Measurements from ENCODE around the gene ALKBH5.

The ALKBH5 gene

GRCh38 chr17:18160128-18160856 is 23.3 kb upstream of the ALKBH5 start:
- CTCF ChIA-PET = interaction anchor here (0.8 to 1.8 kb wide), 3 partner anchors 19 to 95 kb away, joined by 3 to 7 read pairs (median 3); no protein-coding TSS in a partner anchor
- Histone ChIP-seq H3K4me3 (ENCODE audit: low read depth, low read length) (no peak overlapping the region), H3K36me3 (ENCODE audit: control insufficient read depth in 2 of 2, insufficient read depth in 1 of 2, low read length in 2 of 2) (no peaks in the 10 kb centered on the region), H3K4me1 (ENCODE audit: control insufficient read depth, insufficient read depth, low read length) (no peaks in the 10 kb centered on the region), H3K9me3 (ENCODE audit: control insufficient read depth, insufficient read depth, low read depth, low read length) (no peaks in the 10 kb centered on the region), H3K27ac (ENCODE audit: extremely low read depth, low read depth, low read length) (no peak overlapping the region)
- POLR2A ChIA-PET = interaction anchor here (2.0 kb wide), 1 partner anchor 23 kb away, joined by 8 read pairs; the partner anchor contains the start of gene ALKBH5
- peak; percentile 76 for TF ChIP-seq SCRT2 (tag by site-specific recombination; IDR thresholded peaks at IDR 0.05)
- 0 out of 2 replicates have a peak, but pooled peaks have one; percentile 42 for TF ChIP-seq PRDM10 (tag by site-specific recombination; IDR thresholded peaks at IDR 0.05)
- no peak for TF ChIP-seq ZNF266 (tag by site-specific recombination; IDR thresholded peaks at IDR 0.05; ENCODE audit: low read depth)
- TF ChIP-seq ZBTB20 (tag by site-specific recombination; IDR thresholded peaks at IDR 0.05) = peak; percentile 64

GRCh38 chr17:18161207-18162145 is 22.2 kb upstream of the ALKBH5 start:
- Histone ChIP-seq H3K9me3 (ENCODE audit: control insufficient read depth, insufficient read depth, low read depth, low read length) (no peaks in the 10 kb centered on the region), H3K4me3 (ENCODE audit: low read depth, low read length) (no peak overlapping the region), H3K4me1 (ENCODE audit: control insufficient read depth, insufficient read depth, low read length) (no peaks in the 10 kb centered on the region), H3K27ac (ENCODE audit: extremely low read depth, low read depth, low read length) (no peak overlapping the region), H3K36me3 (ENCODE audit: control insufficient read depth in 2 of 2, insufficient read depth in 1 of 2, low read length in 2 of 2) (no peaks in the 10 kb centered on the region)
- ChIA-PET POLR2A (interaction anchor here (0.8 to 2.0 kb wide), 2 partner anchors 22 to 47 kb away, joined by 3 to 8 read pairs; partner anchors contain the start of gene ALKBH5), CTCF (interaction anchor here (0.8 to 1.3 kb wide), 4 partner anchors 19 to 94 kb away, joined by 3 read pairs; no protein-coding TSS in a partner anchor)
- TF ChIP-seq ZBTB6 (tag by site-specific recombination; IDR thresholded peaks at IDR 0.05) (no peak), ZFHX2 (tag by site-specific recombination; conservative IDR thresholded peaks at IDR 0.05) (peak; percentile 84), EGR2 (tag by site-specific recombination; IDR thresholded peaks at IDR 0.05; ENCODE audit: low read depth) (peak; percentile 90)

- Histone ChIP-seq H3K36me3 (ENCODE audit: control insufficient read depth in 2 of 2, insufficient read depth in 1 of 2, low read length in 2 of 2) (no peaks in the 10 kb centered on the region), H3K4me1 (ENCODE audit: control insufficient read depth, insufficient read depth, low read length) (no peaks in the 10 kb centered on the region), H3K4me3 (ENCODE audit: low read depth, low read length) (no peak overlapping the region), H3K27ac (ENCODE audit: extremely low read depth, low read depth, low read length) (no peak overlapping the region), H3K9me3 (ENCODE audit: control insufficient read depth, insufficient read depth, low read depth, low read length) (no peaks in the 10 kb centered on the region)
- ChIA-PET CTCF (interaction anchor here (1.2 kb wide), 1 partner anchor 21 kb away, joined by 5 read pairs; no protein-coding TSS in a partner anchor), POLR2A (no interaction called here)
- TF ChIP-seq ZNF600 (tag by site-specific recombination; IDR thresholded peaks at IDR 0.05) (no peak), REST (tag by site-specific recombination; IDR thresholded peaks at IDR 0.05) (no peak), HOXA7 (CRISPR knock-in tag; IDR thresholded peaks at IDR 0.05; ENCODE audit: borderline replicate concordance) (no peak), ZNF416 (tag by site-specific recombination; IDR thresholded peaks at IDR 0.05) (no peak), ZBTB6 (tag by site-specific recombination; IDR thresholded peaks at IDR 0.05) (no peak), ZNF223 (tag by site-specific recombination; IDR thresholded peaks at IDR 0.05) (no peak), ZNF211 (tag by site-specific recombination; IDR thresholded peaks at IDR 0.05; ENCODE audit: low read depth) (no peak)
Measured at GRCh38 chr17:18163547-18163946, 20.1 kb upstream of the ALKBH5 start.

Measured in HEK293 (cell line).